ENCODE results near the gene GOLGA7B.
"Not testable (repeated sequence)": the region's sequence is repeated elsewhere in the genome, so short reads cannot be mapped to it uniquely, and the experiment has no call there.

GOLGA7B gene

DNA sequence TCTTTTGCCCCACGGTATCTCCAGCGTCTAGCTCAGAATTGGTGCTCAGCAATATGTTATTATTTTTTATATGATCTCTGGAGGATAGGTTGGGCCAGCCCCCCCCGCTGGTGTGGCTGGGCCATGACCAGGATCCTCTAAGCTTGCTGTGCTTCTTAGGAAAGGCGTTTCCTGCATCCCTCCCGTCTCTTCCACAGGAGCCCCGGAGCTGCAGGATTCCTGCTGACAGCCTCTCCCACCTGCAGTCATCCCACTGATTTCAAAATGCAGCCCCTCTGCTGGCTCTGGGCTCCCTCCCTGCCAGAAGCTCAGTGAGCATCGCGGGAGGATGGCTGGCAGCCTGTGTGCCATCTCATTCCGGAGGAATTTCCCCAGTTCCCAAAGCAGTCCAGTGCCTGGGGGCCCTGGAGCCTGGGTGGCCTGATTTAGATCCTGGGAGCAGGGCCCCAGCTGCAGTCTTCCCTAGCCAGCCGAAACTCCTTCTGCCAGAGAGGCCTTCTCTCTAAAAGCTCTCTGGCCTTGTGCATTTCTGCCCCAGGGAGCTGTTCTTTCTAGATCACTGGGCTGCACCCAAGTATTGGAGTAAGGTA lies 21.8 kb upstream of the GOLGA7B start:
- TF ChIP-seq, protein P1, sequence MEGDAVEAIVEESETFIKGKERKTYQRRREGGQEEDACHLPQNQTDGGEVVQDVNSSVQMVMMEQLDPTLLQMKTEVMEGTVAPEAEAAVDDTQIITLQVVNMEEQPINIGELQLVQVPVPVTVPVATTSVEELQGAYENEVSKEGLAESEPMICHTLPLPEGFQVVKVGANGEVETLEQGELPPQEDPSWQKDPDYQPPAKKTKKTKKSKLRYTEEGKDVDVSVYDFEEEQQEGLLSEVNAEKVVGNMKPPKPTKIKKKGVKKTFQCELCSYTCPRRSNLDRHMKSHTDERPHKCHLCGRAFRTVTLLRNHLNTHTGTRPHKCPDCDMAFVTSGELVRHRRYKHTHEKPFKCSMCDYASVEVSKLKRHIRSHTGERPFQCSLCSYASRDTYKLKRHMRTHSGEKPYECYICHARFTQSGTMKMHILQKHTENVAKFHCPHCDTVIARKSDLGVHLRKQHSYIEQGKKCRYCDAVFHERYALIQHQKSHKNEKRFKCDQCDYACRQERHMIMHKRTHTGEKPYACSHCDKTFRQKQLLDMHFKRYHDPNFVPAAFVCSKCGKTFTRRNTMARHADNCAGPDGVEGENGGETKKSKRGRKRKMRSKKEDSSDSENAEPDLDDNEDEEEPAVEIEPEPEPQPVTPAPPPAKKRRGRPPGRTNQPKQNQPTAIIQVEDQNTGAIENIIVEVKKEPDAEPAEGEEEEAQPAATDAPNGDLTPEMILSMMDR (IDR thresholded peaks at IDR 0.05; ENCODE audit: insufficient read depth, low read length, missing control alignments), result no peak
- DNase-seq (ENCODE audit: low read depth, low spot score), result no peak
- ChIA-PET CTCF (interaction anchor here (0.6 kb wide), 1 partner anchor 21 kb away, joined by 3 read pairs; no protein-coding TSS in a partner anchor), POLR2A (no interaction called here)
- H3K4me3 ChIP-seq (ENCODE audit: low read depth, low read length), result no peak overlapping the region

DNA sequence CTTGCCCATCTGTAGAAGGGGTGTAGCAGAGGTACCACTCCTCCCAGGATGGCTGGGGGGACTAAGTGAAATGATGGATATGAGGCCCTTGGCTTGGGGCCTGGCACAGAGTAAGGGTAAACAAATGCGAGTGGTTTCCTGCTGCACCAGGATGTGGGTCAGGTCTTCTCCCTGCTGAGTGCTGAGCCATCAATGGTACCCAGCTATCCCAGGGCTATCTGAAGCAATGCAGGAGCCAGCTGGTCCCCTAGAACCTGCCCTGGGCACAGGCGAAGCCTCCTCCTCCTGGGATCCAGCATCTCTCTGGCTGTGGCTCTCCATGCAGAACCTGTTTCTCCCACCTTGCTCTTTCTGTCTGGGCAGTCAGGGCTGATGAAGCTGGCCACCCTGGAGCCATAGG lies 20.9 kb upstream of the GOLGA7B start:
- TF ChIP-seq, protein P1 (IDR thresholded peaks at IDR 0.05; ENCODE audit: insufficient read depth, low read length, missing control alignments), result no peak
- ChIA-PET POLR2A (no interaction called here), CTCF (no interaction called here)
- H3K4me3 ChIP-seq (ENCODE audit: low read depth, low read length), result no peak overlapping the region
- no peak for DNase-seq (ENCODE audit: low read depth, low spot score)

DNA sequence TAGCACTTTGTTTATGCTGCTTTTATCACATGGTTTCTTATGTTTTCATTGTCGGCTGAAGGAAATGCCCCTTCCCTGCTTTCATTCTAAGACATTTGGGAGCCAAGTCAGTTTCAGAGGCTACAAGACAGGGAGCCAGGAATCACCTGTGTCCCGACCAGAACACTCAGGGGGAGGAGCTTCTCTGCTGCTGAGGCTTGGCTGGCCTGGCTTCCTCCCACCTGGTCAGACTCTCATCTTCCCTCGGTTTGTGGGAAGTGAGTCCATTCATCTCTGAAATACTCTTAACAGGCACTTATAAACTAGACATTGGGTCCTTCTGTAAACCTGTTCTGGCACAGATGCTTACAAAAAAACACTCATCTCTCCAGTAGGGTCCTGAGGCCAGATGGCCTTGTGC lies 19.6 kb upstream of the GOLGA7B start:
- TF ChIP-seq, protein P1 (IDR thresholded peaks at IDR 0.05; ENCODE audit: insufficient read depth, low read length, missing control alignments), result no peak
- CTCF ChIA-PET, result no interaction called here
- DNase-seq (ENCODE audit: low read depth, low spot score), result no peak
- POLR2A ChIA-PET, result no interaction called here
- no peak overlapping the region for H3K4me3 ChIP-seq (ENCODE audit: low read depth, low read length)

DNA sequence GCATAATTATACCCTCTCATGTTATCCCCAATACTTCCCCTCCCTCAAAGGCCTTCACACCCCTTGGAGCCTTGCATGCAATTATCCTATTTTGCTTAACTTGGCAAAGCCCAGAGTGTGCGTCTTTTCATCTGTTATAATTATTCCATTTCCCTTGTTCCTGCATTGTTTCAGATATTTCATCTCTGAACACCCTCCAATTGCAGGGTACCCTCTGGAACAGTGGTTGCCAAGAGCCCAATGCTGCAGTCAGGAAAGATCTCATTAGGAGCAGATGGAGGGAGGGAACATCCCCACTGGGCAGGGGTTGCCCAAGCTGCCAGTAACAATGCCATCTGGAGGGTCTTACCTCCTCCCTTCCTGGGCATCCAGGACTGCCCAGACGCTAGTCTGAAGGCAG lies 18.4 kb upstream of the GOLGA7B start:
- ChIA-PET CTCF (no interaction called here), POLR2A (no interaction called here)
- DNase-seq (ENCODE audit: low read depth, low spot score), result no peak
- no peak overlapping the region for H3K4me3 ChIP-seq (ENCODE audit: low read depth, low read length)
- TF ChIP-seq, protein P1 (IDR thresholded peaks at IDR 0.05; ENCODE audit: insufficient read depth, low read length, missing control alignments), result no peak

DNA sequence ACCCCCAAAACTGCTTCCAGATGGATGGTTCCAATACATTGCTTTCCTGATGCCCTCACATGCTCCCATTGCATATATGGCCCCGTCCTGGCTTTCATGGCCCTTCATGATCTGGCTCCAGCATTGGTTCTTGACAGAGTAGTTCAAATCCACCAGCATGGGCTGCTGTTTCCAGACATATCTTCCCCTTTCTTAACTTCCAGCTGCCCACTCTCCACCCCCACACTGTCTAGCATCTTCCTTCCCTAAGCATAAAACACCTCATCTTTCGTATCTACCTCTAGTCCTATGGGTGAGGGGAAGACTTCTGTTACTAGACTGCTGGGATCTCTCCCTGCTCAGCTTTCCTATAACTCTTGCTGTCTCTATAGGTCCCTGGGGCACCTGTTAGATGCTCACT lies 13.2 kb upstream of the GOLGA7B start:
- DNase-seq (ENCODE audit: low read depth, low spot score), result no peak
- ChIA-PET CTCF (no interaction called here), POLR2A (no interaction called here)
- TF ChIP-seq, protein P1 (IDR thresholded peaks at IDR 0.05; ENCODE audit: insufficient read depth, low read length, missing control alignments), result no peak
- no peak overlapping the region for H3K4me3 ChIP-seq (ENCODE audit: low read depth, low read length)

DNA sequence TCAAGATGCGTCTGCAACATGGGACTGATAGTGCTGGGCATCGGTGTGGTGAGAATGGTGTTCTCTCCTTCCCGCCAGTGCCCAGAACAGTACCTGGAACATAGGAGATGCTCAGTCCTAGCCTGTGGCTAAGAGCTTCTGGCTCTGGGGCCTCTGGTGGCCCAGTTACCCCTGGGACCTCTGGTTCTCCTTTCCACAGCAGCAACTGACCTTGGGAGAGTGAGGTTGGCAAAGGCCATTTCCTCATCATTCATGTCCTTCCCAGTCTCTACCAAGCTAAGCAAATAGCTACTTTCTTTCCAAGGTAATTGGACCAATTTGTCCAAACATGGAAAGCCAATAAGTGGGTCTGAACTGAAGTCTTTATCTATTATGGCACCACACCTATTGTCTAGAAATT lies 11.6 kb upstream of the GOLGA7B start:
- CTCF ChIA-PET, result no interaction called here
- POLR2A ChIA-PET, result no interaction called here
- TF ChIP-seq, protein P1 (IDR thresholded peaks at IDR 0.05; ENCODE audit: insufficient read depth, low read length, missing control alignments), result no peak
- no peak overlapping the region for H3K4me3 ChIP-seq (ENCODE audit: low read depth, low read length)
- DNase-seq (ENCODE audit: low read depth, low spot score), result no peak

DNA sequence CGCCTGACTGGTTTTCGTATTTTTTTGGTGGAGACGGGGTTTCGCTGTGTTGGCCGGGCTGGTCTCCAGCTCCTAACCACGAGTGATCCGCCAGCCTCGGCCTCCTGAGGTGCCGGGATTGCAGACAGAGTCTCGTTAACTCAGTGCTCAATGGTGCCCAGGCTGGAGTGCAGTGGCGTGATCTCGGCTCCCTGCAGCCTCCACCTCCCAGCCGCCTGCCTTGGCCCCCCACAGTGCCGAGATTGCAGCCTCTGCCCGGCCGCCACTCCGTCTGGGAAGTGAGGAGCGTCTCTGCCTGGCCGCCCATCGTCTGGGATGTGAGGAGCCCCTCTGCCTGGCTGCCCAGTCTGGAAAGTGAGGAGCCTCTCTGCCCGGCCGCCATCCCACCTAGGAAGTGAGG lies 8.5 kb upstream of the GOLGA7B start:
- CTCF ChIA-PET; H3K4me3 ChIP-seq (ENCODE audit: low read depth, low read length); DNase-seq (ENCODE audit: low read depth, low spot score); POLR2A ChIA-PET: not testable (repeated sequence)

DNA sequence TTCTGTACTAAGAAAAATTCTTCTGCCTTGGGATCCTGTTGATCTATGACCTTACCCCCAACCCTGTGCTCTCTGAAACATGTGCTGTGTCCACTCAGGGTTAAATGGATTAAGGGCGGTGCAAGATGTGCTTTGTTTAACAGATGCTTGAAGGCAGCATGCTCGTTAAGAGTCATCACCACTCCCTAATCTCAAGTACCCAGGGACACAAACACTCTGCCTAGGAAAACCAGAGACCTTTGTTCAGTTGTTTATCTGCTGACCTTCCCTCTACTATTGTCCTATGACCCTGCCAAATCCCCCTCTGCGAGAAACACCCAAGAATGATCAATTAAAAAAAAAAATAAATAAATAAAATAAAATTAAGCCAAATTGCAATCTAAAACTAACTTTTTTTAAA lies 7.5 kb upstream of the GOLGA7B start:
- POLR2A ChIA-PET; H3K4me3 ChIP-seq (ENCODE audit: low read depth, low read length); DNase-seq (ENCODE audit: low read depth, low spot score); CTCF ChIA-PET: not testable (repeated sequence)
